Thoracic aorta (tissue), 2 donors: ENCODE data around the gene FBN2. TPM values are rescaled to one million over a fixed set of nuclear protein-coding genes. Genes with fewer than 3 reads are reported as not detected.

Experiments
- ATAC-seq: fragments of 150-250 bp; one replicate; pipeline ENCODE4 v1.8.0; 2017; ENCODE audit warnings: low read depth; ENCODE audit not compliant: insufficient number of reproducible peaks, low FRiP score
- DNase-seq: peaks from one replicate; pipeline ENCODE4 v3.0.0-alpha.2; 2020; ENCODE audit warnings: low spot score
- H3K27ac ChIP-seq, 2 donors: fragments of 200-600 bp; sonication (generic); 1 replicate in 1 of 2; 2 replicates in 1 of 2; pipeline ENCODE4 v1.5.1; 2016; ENCODE audit warnings: mild to moderate bottlenecking in 2 of 2, moderate library complexity in 2 of 2
- H3K27me3 ChIP-seq: fragments of 200-600 bp; sonication (generic); replicated peaks from 2 replicates; pipeline ENCODE4 v1.6.0; 2016; ENCODE audit warnings: mild to moderate bottlenecking; ENCODE audit not compliant: insufficient read depth
- H3K36me3 ChIP-seq: fragments of 200-600 bp; sonication (generic); one replicate; pipeline ENCODE4 v1.5.1; 2016
- H3K4me1 ChIP-seq, 2 donors: fragments of 200-600 bp; sonication (generic); 1 replicate in 1 of 2; 2 replicates in 1 of 2; pipeline versions ENCODE4 v1.5.1 to v1.6.0; 2016; ENCODE audit warnings: low read depth in 2 of 2, mild to moderate bottlenecking in 1 of 2; ENCODE audit not compliant: control insufficient read depth in 1 of 2
- H3K4me3 ChIP-seq: fragments of 200-600 bp; sonication (generic); 2 replicates; pipeline ENCODE4 v1.5.1; 2016; ENCODE audit warnings: mild to moderate bottlenecking
- H3K9me3 ChIP-seq: fragments of 200-600 bp; sonication (generic); 2 replicates; pipeline ENCODE4 v1.5.1; 2016
- total RNA-seq, 2 donors: library from RNA; depleted of rRNA; stranded (reverse); fragments of >200 nt; gene quantifications; one replicate each; pipeline versions ENCODE4 v1.1.0 to v1.2.3, GENCODE V29; 2016
- TF ChIP-seq, protein P1 (sequence below): fragments of 200-600 bp; sonication (generic); IDR thresholded peaks from one replicate; pipeline ENCODE4 v1.5.1; 2019; ENCODE audit warnings: antibody characterized with exemption

The FBN2 gene
- total RNA-seq, 2 donors from 2014 or later, result 0.68 to 5.8 TPM

GRCh38 chr5:128574041-128574440 is 36.0 kb upstream of the FBN2 start:
- ATAC-seq (no peak), DNase-seq (no peak)
- H3K9me3 ChIP-seq, result no peaks in the 10 kb centered on the region
- no peak overlapping the region for H3K4me3 ChIP-seq
- no peaks in the 10 kb centered on the region for H3K4me1 ChIP-seq
- TF ChIP-seq, protein P1, sequence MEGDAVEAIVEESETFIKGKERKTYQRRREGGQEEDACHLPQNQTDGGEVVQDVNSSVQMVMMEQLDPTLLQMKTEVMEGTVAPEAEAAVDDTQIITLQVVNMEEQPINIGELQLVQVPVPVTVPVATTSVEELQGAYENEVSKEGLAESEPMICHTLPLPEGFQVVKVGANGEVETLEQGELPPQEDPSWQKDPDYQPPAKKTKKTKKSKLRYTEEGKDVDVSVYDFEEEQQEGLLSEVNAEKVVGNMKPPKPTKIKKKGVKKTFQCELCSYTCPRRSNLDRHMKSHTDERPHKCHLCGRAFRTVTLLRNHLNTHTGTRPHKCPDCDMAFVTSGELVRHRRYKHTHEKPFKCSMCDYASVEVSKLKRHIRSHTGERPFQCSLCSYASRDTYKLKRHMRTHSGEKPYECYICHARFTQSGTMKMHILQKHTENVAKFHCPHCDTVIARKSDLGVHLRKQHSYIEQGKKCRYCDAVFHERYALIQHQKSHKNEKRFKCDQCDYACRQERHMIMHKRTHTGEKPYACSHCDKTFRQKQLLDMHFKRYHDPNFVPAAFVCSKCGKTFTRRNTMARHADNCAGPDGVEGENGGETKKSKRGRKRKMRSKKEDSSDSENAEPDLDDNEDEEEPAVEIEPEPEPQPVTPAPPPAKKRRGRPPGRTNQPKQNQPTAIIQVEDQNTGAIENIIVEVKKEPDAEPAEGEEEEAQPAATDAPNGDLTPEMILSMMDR, result no peak
- no peaks in the 10 kb centered on the region for H3K27me3 ChIP-seq
- H3K27ac ChIP-seq, result no peak overlapping the region
- H3K36me3 ChIP-seq, result no peaks in the 10 kb centered on the region

- H3K4me3 ChIP-seq, result no peak overlapping the region
- no peaks in the 10 kb centered on the region for H3K27me3 ChIP-seq
- ATAC-seq (no peak), DNase-seq (no peak)
- H3K36me3 ChIP-seq, result no peaks in the 10 kb centered on the region
- TF ChIP-seq, protein P1, result no peak
- no peaks in the 10 kb centered on the region for H3K4me1 ChIP-seq
- H3K9me3 ChIP-seq, result no peaks in the 10 kb centered on the region
- H3K27ac ChIP-seq, result no peak overlapping the region
Observed at GRCh38 chr5:128572930-128573319, 34.9 kb upstream of the FBN2 start.

- Histone ChIP-seq H3K9me3 (no peaks in the 10 kb centered on the region), H3K36me3 (no peaks in the 10 kb centered on the region), H3K27ac (no peak overlapping the region), H3K4me3 (no peak overlapping the region), H3K4me1 (no peaks in the 10 kb centered on the region), H3K27me3 (no peaks in the 10 kb centered on the region)
- no peak for DNase-seq
- ATAC-seq, result no peak
- TF ChIP-seq, protein P1, result no peak
Observed at GRCh38 chr5:128572051-128572929, 34.2 kb upstream of the FBN2 start.

DNA sequence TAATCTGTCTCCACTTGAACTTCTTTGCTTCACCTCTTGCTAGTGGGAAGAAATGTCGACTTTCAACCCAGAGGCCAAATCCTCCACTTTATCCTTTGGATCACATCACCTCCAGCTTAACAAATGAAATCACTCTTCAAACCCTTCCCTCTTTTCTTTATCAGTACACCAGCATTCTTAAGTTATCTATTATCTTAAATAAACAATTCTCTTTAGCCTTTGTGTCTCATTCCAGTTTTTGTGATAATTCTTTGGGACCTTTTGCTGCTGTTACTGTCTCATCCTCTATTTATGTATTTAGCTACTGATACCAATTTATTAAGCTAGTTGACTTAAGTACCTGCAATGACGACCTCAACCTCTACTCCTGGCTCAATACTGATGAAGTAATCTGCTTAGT is 28.1 kb upstream of the FBN2 start:
- no peaks in the 10 kb centered on the region for H3K9me3 ChIP-seq
- TF ChIP-seq, protein P1, result no peak
- H3K36me3 ChIP-seq, result no peaks in the 10 kb centered on the region
- no peak overlapping the region for H3K27ac ChIP-seq
- DNase-seq (no peak), ATAC-seq (no peak)
- no peak overlapping the region for H3K4me3 ChIP-seq
- no peaks in the 10 kb centered on the region for H3K27me3 ChIP-seq
- H3K4me1 ChIP-seq, result no peaks in the 10 kb centered on the region

GRCh38 chr5:128559300-128560297 is 21.6 kb upstream of the FBN2 start:
- Histone ChIP-seq H3K9me3 (no peaks in the 10 kb centered on the region), H3K4me3 (no peak overlapping the region), H3K27ac (no peak overlapping the region), H3K36me3 (no peaks in the 10 kb centered on the region), H3K4me1 (no peaks in the 10 kb centered on the region), H3K27me3 (no peaks in the 10 kb centered on the region)
- ATAC-seq (no peak), DNase-seq (no peak)
- TF ChIP-seq, protein P1, result no peak
